Hepatocyte (in vitro differentiated cells): ENCODE data around the gene TVP23A.

Experiments
- EZH2 ChIP-seq: fragments of 200-600 bp; sonication (generic); IDR thresholded peaks from 2 replicates; pipeline ENCODE4 v1.6.1; 2016; ENCODE audit warnings: antibody characterized with exemption, mild to moderate bottlenecking, borderline replicate concordance
- TF ChIP-seq, protein P1 (sequence below): fragments of 200-600 bp; sonication (generic); IDR thresholded peaks from 2 replicates; pipeline ENCODE4 v1.5.1; 2016; ENCODE audit warnings: antibody characterized with exemption, mild to moderate bottlenecking; ENCODE audit not compliant: poor library complexity

- TF ChIP-seq, protein P1, sequence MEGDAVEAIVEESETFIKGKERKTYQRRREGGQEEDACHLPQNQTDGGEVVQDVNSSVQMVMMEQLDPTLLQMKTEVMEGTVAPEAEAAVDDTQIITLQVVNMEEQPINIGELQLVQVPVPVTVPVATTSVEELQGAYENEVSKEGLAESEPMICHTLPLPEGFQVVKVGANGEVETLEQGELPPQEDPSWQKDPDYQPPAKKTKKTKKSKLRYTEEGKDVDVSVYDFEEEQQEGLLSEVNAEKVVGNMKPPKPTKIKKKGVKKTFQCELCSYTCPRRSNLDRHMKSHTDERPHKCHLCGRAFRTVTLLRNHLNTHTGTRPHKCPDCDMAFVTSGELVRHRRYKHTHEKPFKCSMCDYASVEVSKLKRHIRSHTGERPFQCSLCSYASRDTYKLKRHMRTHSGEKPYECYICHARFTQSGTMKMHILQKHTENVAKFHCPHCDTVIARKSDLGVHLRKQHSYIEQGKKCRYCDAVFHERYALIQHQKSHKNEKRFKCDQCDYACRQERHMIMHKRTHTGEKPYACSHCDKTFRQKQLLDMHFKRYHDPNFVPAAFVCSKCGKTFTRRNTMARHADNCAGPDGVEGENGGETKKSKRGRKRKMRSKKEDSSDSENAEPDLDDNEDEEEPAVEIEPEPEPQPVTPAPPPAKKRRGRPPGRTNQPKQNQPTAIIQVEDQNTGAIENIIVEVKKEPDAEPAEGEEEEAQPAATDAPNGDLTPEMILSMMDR: no peak
- no peak for TF ChIP-seq EZH2
Measured at GRCh38 chr16:10867199-10867598, 48.6 kb upstream of the TVP23A start.
